Measurements from ENCODE around the gene TMEM252. TPM values are rescaled to one million over a fixed set of nuclear protein-coding genes. Genes with fewer than 3 reads are reported as not detected.
A peak's percentile ranks its signal among the peaks of the same experiment; 100 is the strongest.

TMEM252 gene
- total and polyA plus RNA-seq, 7 donors, result not detected

DNA sequence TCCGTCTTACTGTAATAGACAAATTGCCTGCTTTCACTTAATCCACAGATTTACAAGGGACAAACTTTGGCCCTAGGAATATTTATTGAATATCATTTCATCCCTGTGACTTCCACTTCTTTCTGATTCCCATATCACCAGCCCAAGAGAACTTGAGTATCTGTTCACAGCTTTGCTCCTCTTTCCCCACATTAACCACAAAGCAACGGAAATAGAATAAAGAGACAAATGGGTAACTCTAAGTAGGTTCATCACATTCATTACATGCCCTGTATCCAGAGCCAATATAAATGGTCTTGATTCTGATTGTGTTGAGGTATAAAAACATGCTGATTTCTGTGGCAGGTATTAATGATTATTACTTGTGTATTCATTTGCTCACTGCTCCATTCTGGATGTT is 41.9 kb downstream of the TMEM252 start:
- no peak for DNase-seq
- H3K36me3 ChIP-seq, result peaks cover 21 to 70% (median 23%) of the 10 kb centered on the region in 4 donors
- H3K4me3 ChIP-seq, result no peak overlapping the region
- TF ChIP-seq POLR2A (IDR thresholded peaks at IDR 0.05) (no peak), EP300 (IDR thresholded peaks at IDR 0.05) (no peak), POLR2AphosphoS5 (IDR thresholded peaks at IDR 0.05) (no peak)
- TF ChIP-seq, protein P1, sequence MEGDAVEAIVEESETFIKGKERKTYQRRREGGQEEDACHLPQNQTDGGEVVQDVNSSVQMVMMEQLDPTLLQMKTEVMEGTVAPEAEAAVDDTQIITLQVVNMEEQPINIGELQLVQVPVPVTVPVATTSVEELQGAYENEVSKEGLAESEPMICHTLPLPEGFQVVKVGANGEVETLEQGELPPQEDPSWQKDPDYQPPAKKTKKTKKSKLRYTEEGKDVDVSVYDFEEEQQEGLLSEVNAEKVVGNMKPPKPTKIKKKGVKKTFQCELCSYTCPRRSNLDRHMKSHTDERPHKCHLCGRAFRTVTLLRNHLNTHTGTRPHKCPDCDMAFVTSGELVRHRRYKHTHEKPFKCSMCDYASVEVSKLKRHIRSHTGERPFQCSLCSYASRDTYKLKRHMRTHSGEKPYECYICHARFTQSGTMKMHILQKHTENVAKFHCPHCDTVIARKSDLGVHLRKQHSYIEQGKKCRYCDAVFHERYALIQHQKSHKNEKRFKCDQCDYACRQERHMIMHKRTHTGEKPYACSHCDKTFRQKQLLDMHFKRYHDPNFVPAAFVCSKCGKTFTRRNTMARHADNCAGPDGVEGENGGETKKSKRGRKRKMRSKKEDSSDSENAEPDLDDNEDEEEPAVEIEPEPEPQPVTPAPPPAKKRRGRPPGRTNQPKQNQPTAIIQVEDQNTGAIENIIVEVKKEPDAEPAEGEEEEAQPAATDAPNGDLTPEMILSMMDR (IDR thresholded peaks at IDR 0.05), result no peak
- intact Hi-C loops (cut with DNase I), result no loop called here
- WGBS, 2 donors, result 73 to 87% methylated on average over 2 of the region's 2 CpGs
- no peaks in the 10 kb centered on the region for H3K9me3 ChIP-seq
- H3K4me1 ChIP-seq, result peaks cover 0 to 57% (median 50%) of the 10 kb centered on the region in 4 donors
- peak overlapping the region; percentile 74 to 90 (median 85) for H3K27ac ChIP-seq
- H3K27me3 ChIP-seq, result no peaks in the 10 kb centered on the region

DNA sequence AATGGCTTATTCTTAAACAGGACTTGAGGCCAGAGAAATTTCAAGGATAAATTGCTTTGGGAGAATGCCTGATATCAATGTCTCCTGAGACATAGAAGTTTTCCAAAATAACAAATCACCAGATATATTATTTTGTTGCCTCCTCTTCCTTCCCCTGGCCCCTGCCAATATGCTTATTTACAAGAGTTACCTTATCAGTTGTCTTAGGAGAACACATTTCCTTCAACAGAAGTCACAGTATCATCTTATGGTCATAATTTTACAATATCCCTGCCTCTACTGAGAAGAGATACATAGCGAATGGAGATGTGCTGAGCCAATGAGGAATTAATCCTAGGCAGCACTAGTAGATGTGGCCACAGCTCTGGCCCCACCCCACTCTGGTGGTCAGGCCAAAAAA is 43.1 kb downstream of the TMEM252 start:
- TF ChIP-seq, protein P1 (IDR thresholded peaks at IDR 0.05), result no peak
- TF ChIP-seq EP300 (IDR thresholded peaks at IDR 0.05) (no peak), POLR2AphosphoS5 (IDR thresholded peaks at IDR 0.05) (no peak), POLR2A (IDR thresholded peaks at IDR 0.05) (no peak)
- no peak for DNase-seq
- intact Hi-C loops (cut with DNase I), result no loop called here
- no peaks in the 10 kb centered on the region for H3K27me3 ChIP-seq
- peak overlapping the region; percentile 2 to 90 (median 85) for H3K27ac ChIP-seq
- peaks cover 0 to 69% (median 61%) of the 10 kb centered on the region in 4 donors for H3K4me1 ChIP-seq
- no peaks in the 10 kb centered on the region for H3K9me3 ChIP-seq
- 94 to 95% methylated on average over 1 of the region's 1 CpG for WGBS, 2 donors
- H3K4me3 ChIP-seq, result no peak overlapping the region
- H3K36me3 ChIP-seq, result peaks cover 14 to 58% (median 23%) of the 10 kb centered on the region in 4 donors

DNA sequence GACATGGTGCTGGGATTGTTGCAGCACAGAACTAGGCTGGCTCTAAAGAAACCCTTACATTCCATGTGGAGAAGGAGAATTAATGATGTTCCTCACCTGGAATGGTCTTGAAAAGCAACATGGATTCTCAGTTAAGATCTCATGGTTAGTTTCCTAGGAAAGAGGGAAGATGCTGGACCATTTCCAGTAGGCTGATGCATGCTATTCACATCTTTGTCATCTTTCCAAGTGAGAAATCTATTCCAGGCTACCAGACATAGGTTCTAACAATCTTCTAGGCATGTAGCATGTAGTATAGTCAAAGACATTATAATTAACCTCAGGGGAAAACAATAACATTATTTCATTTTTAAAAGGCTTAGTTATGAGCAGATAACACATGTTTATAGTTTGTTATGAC is 44.3 kb downstream of the TMEM252 start:
- H3K27me3 ChIP-seq, result no peaks in the 10 kb centered on the region
- no peak for DNase-seq
- TF ChIP-seq EP300 (IDR thresholded peaks at IDR 0.05), result no peak
- peak in 1 of 4 donors; percentile 21 for TF ChIP-seq POLR2AphosphoS5 (IDR thresholded peaks at IDR 0.05)
- H3K4me3 ChIP-seq, result no peak overlapping the region
- H3K36me3 ChIP-seq, result peaks cover 11 to 49% (median 18%) of the 10 kb centered on the region in 4 donors
- intact Hi-C loops (cut with DNase I), result no loop called here
- no peaks in the 10 kb centered on the region for H3K9me3 ChIP-seq
- peaks cover 0 to 80% (median 67%) of the 10 kb centered on the region in 4 donors for H3K4me1 ChIP-seq
- H3K27ac ChIP-seq, result peak overlapping the region; percentile 2 to 90 (median 85)

DNA sequence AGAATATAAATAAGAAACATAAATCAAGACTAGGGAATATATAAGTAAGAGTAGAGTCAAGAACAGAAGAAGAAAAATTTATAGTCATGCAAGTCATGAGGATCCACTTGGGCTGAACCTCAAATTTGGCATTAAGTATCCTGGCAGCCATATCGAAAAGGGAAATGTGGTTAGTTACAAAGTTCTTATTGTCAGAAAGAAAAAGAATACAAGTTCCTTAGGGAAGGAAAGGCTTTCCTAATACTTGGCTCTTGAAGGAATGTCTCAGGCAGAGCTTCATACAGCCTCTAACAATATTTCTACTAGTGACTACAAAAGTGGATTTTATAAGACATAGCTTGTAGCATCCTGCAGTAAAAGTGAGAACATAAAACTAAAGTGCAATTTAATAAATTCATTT is 45.4 kb downstream of the TMEM252 start:
- Histone ChIP-seq H3K4me1 (peaks cover 0 to 70% (median 57%) of the 10 kb centered on the region in 4 donors), H3K9me3 (no peaks in the 10 kb centered on the region), H3K27ac (peak overlapping the region; percentile 34 to 90 (median 85)), H3K27me3 (no peaks in the 10 kb centered on the region), H3K36me3 (peaks cover 11 to 49% (median 18%) of the 10 kb centered on the region in 4 donors), H3K4me3 (no peak overlapping the region)
- intact Hi-C loops (cut with DNase I), result no loop called here
- 74 to 87% methylated on average over 1 of the region's 1 CpG for WGBS, 2 donors
- TF ChIP-seq POLR2A (IDR thresholded peaks at IDR 0.05), result no peak
- TF ChIP-seq POLR2AphosphoS5 (IDR thresholded peaks at IDR 0.05), result peak in 2 of 4 donors; percentile 9 to 18
- no peak for DNase-seq

DNA sequence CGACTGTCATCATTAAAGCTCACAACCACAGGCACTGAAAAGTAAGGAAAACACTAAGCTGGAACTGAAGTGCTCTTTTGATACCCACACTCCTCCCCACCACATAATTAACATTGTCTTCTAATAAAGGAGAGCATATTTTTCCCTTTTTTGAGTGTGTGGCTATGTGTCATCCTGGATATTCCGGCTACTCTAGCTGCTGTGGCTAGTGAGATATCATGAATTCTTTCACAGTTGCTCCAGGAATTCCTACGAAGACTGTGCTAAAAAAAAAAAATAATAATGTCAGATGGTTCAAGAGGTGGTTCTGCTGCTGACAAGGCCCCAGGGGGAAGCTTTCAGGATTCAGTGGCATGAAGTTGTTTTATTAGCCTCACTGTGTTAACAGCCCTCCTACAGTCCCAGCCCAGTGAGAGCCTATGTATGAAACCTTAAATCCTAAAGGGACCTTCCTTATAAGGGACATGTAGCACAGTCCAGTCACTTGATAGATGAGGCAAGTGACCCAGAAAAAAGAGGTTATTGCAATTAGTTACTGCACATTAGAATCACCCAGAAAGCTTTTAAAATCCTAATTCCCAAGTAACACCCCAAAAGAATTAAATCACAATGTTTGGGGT is 46.6 kb downstream of the TMEM252 start:
- Histone ChIP-seq H3K36me3 (peaks cover 6 to 49% (median 10%) of the 10 kb centered on the region in 4 donors), H3K27me3 (no peaks in the 10 kb centered on the region), H3K9me3 (no peaks in the 10 kb centered on the region), H3K4me3 (no peak overlapping the region), H3K27ac (peak overlapping the region; percentile 34 to 90 (median 85)), H3K4me1 (peaks cover 0 to 69% (median 54%) of the 10 kb centered on the region in 4 donors)
- 77 to 88% methylated on average over 3 of the region's 3 CpGs for WGBS, 2 donors
- no peak for DNase-seq
- TF ChIP-seq POLR2AphosphoS5 (IDR thresholded peaks at IDR 0.05) (peak in 2 of 4 donors; percentile 7), EP300 (IDR thresholded peaks at IDR 0.05) (no peak)
- intact Hi-C loops (cut with DNase I), result no loop called here

DNA sequence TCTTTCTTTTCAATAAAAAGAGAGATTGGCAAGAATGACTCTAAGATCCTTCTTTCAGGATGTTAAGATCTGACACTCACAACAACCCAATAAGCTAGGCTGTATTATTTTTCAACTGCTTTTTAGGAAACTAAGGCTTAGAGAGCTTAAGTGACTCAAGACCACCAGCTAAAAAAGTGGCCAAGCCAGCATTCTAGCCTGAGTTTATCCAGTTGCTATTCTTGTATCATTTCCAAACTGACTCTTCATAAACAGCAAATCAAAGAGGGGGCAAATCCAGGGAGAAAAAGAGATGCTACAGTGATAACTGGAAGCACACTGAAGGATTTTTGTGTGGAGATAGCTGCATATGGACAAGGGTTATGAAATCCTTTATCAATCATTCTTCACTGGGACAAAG is 47.1 kb downstream of the TMEM252 start:
- DNase-seq, result no peak
- Histone ChIP-seq H3K27ac (peak overlapping the region; percentile 34 to 90 (median 85)), H3K9me3 (no peaks in the 10 kb centered on the region), H3K27me3 (no peaks in the 10 kb centered on the region), H3K36me3 (peaks cover under 1 to 49% (median 6%) of the 10 kb centered on the region in 4 donors), H3K4me1 (peaks cover 0 to 71% (median 52%) of the 10 kb centered on the region in 4 donors), H3K4me3 (no peak overlapping the region)
- intact Hi-C loops (cut with DNase I), result no loop called here
- TF ChIP-seq POLR2A (IDR thresholded peaks at IDR 0.05) (no peak), POLR2AphosphoS5 (IDR thresholded peaks at IDR 0.05) (no peak)
